OCI-LY1 (cell line): Measurements from ENCODE around the gene CDH3.

Source experiments
- H2AFZ ChIP-seq: fragments of 200-600 bp; sonication (generic), shearing (Covaris generic); 2 replicates; pipeline ENCODE4 v1.6.0; 2014; ENCODE audit warnings: antibody characterized with exemption, mild to moderate bottlenecking, low read length
- H3F3A ChIP-seq: fragments of 200-600 bp; sonication (generic), shearing (Covaris generic); 2 replicates; pipeline ENCODE4 v1.6.0; 2014; ENCODE audit warnings: mild to moderate bottlenecking, antibody characterized with exemption, low read length, moderate library complexity; ENCODE audit not compliant: insufficient read depth
- H3K27ac ChIP-seq: fragments of 200-600 bp; sonication (generic); 2 replicates; pipeline ENCODE4 v1.5.1; 2014; ENCODE audit warnings: low read length, mixed run types, mild to moderate bottlenecking, low read depth; ENCODE audit not compliant: poor library complexity, severe bottlenecking
- H3K27me3 ChIP-seq: fragments of 200-600 bp; sonication (generic); 2 replicates; pipeline ENCODE4 v1.6.0; 2014; ENCODE audit warnings: antibody characterized with exemption, mild to moderate bottlenecking, low read length, moderate library complexity; ENCODE audit not compliant: insufficient read depth
- H3K36me3 ChIP-seq: fragments of 200-600 bp; sonication (generic); 2 replicates; pipeline ENCODE4 v1.6.1; 2014; ENCODE audit warnings: mild to moderate bottlenecking, antibody characterized with exemption, low read length, moderate library complexity, mixed read lengths; ENCODE audit not compliant: insufficient read depth
- H3K4me1 ChIP-seq: fragments of 200-600 bp; sonication (generic); 2 replicates; pipeline ENCODE4 v1.5.1; 2014; ENCODE audit warnings: mild to moderate bottlenecking, low read length, moderate library complexity; ENCODE audit not compliant: insufficient read depth, severe bottlenecking
- H3K4me2 ChIP-seq: fragments of 200-600 bp; sonication (generic), shearing (Covaris generic); 2 replicates; pipeline ENCODE4 v1.6.1; 2014; ENCODE audit warnings: low read length
- H3K4me3 ChIP-seq: fragments of 200-600 bp; sonication (generic); 2 replicates; pipeline ENCODE4 v1.5.1; 2014; ENCODE audit warnings: low read length, low read depth, mild to moderate bottlenecking, mixed read lengths; ENCODE audit not compliant: poor library complexity, severe bottlenecking
- H3K79me2 ChIP-seq: fragments of 200-600 bp; shearing (Covaris generic); 2 replicates; pipeline ENCODE4 v1.6.1; 2016; ENCODE audit warnings: mixed run types, low read length, mixed read lengths; ENCODE audit not compliant: insufficient read depth
- H3K9ac ChIP-seq: fragments of 200-600 bp; sonication (generic), shearing (Covaris generic); 2 replicates; pipeline ENCODE4 v1.6.1; 2014; ENCODE audit warnings: mild to moderate bottlenecking, low read length, mixed read lengths
- H3K9me2 ChIP-seq: fragments of 200-600 bp; sonication (generic), shearing (Covaris generic); 2 replicates; pipeline ENCODE4 v1.6.1; 2014; ENCODE audit warnings: low read depth, mild to moderate bottlenecking, low read length, mixed read lengths
- H3K9me3 ChIP-seq: fragments of 200-600 bp; shearing (Covaris generic); 2 replicates; pipeline ENCODE4 v1.6.1; 2014; ENCODE audit warnings: low read length, mixed read lengths
- H4K20me1 ChIP-seq: fragments of 200-600 bp; sonication (generic), shearing (Covaris generic); 2 replicates; pipeline ENCODE4 v1.6.0; 2016; ENCODE audit warnings: mild to moderate bottlenecking, low read length; ENCODE audit not compliant: insufficient read depth
- EZH2 ChIP-seq: fragments of 200-600 bp; sonication (generic), shearing (Covaris generic); IDR thresholded peaks from 2 replicates; pipeline ENCODE4 v1.8.0; 2017; ENCODE audit warnings: borderline replicate concordance, mixed run types, mild to moderate bottlenecking, antibody characterized with exemption, low read length, moderate library complexity, mixed read lengths
- TF ChIP-seq, protein P1 (sequence below): fragments of 200-600 bp; sonication (generic), shearing (Covaris generic); IDR thresholded peaks from 2 replicates; pipeline ENCODE4 v1.5.1; 2017; ENCODE audit warnings: mild to moderate bottlenecking, antibody characterized with exemption, low read length, moderate library complexity, mixed read lengths

Gene CDH3

DNA sequence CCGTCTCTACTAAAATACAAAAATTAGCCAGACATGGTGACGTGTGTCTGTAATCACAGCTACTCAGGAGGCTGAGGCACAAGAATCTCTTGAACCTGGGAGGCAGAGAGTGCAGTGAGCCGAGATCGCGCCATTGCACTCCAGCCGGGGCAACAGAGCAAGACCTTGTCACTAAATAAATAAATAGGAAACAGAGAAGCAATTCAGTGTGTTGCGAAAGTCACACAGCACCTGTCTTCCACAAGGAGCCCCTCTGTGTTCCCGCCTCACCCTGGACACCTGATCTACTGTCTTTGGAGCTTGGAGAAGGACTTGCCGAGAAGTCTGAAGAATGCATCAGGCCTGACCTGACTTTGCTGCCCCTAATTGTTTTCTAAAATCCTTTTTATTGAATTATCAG, 88.5 kb downstream of the CDH3 start:
- Histone ChIP-seq H3K27me3 (no peaks in the 10 kb centered on the region; the same call in 1 of the 2 replicates), H3K9me2 (no peaks in the 10 kb centered on the region), H2AFZ (no peak overlapping the region), H3K4me3 (no peak overlapping the region), H3K79me2 (no peaks in the 10 kb centered on the region), H3K27ac (no peak overlapping the region), H3F3A (no peaks in the 10 kb centered on the region), H4K20me1 (no peaks in the 10 kb centered on the region), H3K4me2 (no peak overlapping the region), H3K4me1 (no peaks in the 10 kb centered on the region), H3K9ac (no peak overlapping the region), H3K36me3 (no peaks in the 10 kb centered on the region), H3K9me3 (no peaks in the 10 kb centered on the region)
- TF ChIP-seq EZH2 = no peak
- TF ChIP-seq, protein P1, sequence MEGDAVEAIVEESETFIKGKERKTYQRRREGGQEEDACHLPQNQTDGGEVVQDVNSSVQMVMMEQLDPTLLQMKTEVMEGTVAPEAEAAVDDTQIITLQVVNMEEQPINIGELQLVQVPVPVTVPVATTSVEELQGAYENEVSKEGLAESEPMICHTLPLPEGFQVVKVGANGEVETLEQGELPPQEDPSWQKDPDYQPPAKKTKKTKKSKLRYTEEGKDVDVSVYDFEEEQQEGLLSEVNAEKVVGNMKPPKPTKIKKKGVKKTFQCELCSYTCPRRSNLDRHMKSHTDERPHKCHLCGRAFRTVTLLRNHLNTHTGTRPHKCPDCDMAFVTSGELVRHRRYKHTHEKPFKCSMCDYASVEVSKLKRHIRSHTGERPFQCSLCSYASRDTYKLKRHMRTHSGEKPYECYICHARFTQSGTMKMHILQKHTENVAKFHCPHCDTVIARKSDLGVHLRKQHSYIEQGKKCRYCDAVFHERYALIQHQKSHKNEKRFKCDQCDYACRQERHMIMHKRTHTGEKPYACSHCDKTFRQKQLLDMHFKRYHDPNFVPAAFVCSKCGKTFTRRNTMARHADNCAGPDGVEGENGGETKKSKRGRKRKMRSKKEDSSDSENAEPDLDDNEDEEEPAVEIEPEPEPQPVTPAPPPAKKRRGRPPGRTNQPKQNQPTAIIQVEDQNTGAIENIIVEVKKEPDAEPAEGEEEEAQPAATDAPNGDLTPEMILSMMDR = no peak

GRCh38 chr16:68734782-68735181, 89.7 kb downstream of the CDH3 start:
- Histone ChIP-seq H3K9ac (no peak overlapping the region), H3K79me2 (no peaks in the 10 kb centered on the region), H3K9me3 (no peaks in the 10 kb centered on the region), H3K4me2 (no peak overlapping the region), H3K4me1 (no peaks in the 10 kb centered on the region), H3K27me3 (no peaks in the 10 kb centered on the region; the same call in 1 of the 2 replicates), H3F3A (no peaks in the 10 kb centered on the region), H2AFZ (no peak overlapping the region), H4K20me1 (no peaks in the 10 kb centered on the region), H3K36me3 (no peaks in the 10 kb centered on the region), H3K27ac (no peak overlapping the region), H3K4me3 (no peak overlapping the region), H3K9me2 (no peaks in the 10 kb centered on the region)
- TF ChIP-seq, protein P1 = no peak
- TF ChIP-seq EZH2 = no peak

DNA sequence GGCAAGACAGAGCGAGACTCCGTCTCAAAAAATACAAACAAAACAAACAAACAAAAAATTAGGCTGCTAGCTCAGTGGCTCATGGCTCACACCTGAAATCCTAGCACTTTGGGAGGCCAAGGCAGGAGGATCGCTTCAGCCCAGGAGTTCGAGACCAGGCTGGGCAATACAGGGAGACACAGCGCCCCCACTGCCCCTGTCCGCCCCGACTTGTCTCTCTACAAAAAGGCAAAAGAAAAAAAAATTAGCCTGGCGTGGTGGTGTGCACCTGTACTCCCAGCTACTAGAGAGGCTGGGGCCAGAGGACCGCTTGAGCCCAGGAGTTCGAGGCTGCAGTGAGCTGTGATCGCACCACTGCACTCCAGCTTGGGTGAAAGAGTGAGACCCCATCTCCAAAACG, 91.5 kb downstream of the CDH3 start:
- Histone ChIP-seq H4K20me1 (no peaks in the 10 kb centered on the region), H3K79me2 (no peaks in the 10 kb centered on the region), H3K27me3 (no peaks in the 10 kb centered on the region; the same call in 1 of the 2 replicates), H3K27ac (no peak overlapping the region), H3K9ac (no peak overlapping the region), H3K4me1 (no peaks in the 10 kb centered on the region), H3K9me2 (no peaks in the 10 kb centered on the region), H3K36me3 (no peaks in the 10 kb centered on the region), H2AFZ (no peak overlapping the region), H3K4me3 (no peak overlapping the region), H3K9me3 (no peaks in the 10 kb centered on the region), H3K4me2 (no peak overlapping the region), H3F3A (no peaks in the 10 kb centered on the region)
- TF ChIP-seq, protein P1 = no peak
- TF ChIP-seq EZH2 = no peak
